Activated naive CD4-positive, alpha-beta T cell treated with Interleukin-2 at 50 U/mL for 16 hours (primary cell): ENCODE data around the gene PDLIM4.
A peak's percentile ranks its signal among the peaks of the same experiment; 100 is the strongest.

ENCODE experiments used
- DNase-seq: peaks from one replicate; pipeline ENCODE4 v3.0.0-alpha.2; 2020

PDLIM4 gene

GRCh38 chr5:132257131-132258101 is at the start of gene PDLIM4:
Gene PDLIM4, plus strand, starts transcription at chr5:132257696. Its CDS starts 39 bp downstream, at chr5:132257735.
- peak; percentile 1 for DNase-seq

- DNase-seq: no peak
These were observed 49.7 kb upstream of the PDLIM4 start for GRCh38 chr5:132207778-132208177.

- DNase-seq: no peak
These were observed 48.4 kb upstream of the PDLIM4 start for GRCh38 chr5:132209131-132209530.

- DNase-seq: no peak
These were observed 47.5 kb upstream of the PDLIM4 start for GRCh38 chr5:132209901-132210545.

DNA sequence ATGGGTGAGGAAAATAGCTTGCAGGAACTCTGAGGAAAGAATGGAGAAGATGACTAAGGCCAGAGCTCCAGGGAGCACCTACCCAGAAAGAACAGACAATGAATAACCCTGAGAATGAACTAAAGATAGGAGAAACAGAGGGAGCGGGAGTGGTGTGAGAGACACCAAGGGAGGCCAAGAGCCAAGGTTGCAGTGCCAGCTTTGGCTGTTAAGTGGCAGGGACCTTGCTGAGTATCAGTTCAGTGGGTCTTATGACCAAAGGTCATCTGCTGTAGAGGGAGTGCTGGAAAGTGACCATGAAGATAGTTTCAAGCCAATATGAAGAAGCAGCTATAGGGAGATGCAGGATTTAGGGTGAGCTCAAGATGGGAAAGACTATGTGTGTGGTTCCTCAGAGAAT is 46.6 kb upstream of the PDLIM4 start:
- DNase-seq: no peak

GRCh38 chr5:132211787-132212186 is 45.7 kb upstream of the PDLIM4 start:
- no peak for DNase-seq

GRCh38 chr5:132213666-132214065 is 43.8 kb upstream of the PDLIM4 start:
- DNase-seq: no peak

DNA sequence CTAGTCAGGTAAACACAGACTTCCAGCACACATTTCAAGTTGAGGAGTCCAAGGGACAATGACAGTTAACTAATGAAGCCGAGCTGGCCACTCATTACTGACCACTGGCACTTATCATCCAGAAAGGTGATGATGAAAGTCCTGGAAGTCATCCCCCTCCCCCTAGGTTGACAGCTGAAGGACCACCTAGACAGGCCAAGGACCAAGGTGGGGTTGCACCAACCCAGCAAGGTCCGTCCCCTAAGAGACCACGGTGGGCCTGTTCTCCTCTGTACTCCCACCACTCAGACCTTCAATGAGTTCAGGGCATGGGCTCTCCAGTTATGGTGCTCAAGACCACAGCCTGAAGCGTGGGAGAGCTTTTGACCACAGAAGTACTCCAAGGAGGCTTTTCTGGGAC is 43.0 kb upstream of the PDLIM4 start:
- DNase-seq: no peak

GRCh38 chr5:132215329-132215728 is 42.2 kb upstream of the PDLIM4 start:
- no peak for DNase-seq

- no peak for DNase-seq
These were observed 39.2 kb upstream of the PDLIM4 start for GRCh38 chr5:132218321-132218720.

DNA sequence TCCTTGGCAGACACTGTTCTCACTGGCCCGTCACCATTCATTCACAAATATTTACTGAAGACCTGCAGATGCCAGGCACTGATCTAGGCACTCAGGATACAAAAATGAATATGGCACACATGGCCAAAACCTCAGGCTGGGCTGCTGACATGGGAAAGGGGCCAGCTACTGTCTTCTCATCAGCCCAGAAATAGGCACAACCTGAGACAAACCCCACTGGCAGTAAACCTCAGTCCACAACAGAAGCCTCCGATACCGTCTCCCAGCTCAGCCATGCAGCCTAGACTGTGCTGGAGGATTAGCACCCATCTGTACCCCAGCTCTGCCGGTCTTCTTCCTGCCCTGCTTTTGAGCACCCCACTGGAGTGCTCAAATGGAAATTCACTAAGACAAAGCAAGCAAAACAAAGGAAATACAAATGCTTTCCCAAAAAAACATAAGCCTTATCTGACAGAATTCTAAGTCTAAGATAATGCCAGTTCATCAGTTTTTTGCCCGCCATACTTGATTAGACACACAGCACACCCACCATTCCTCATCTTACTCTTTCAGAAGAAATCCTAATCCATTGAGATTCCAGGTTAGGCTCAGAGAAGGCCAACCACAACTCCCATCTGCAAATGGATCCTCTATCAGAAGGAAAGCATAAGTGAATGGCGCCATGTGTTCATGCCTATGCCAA is 38.1 kb upstream of the PDLIM4 start:
- no peak for DNase-seq

- DNase-seq: no peak
These were observed 37.5 kb upstream of the PDLIM4 start for GRCh38 chr5:132219981-132220380.

DNA sequence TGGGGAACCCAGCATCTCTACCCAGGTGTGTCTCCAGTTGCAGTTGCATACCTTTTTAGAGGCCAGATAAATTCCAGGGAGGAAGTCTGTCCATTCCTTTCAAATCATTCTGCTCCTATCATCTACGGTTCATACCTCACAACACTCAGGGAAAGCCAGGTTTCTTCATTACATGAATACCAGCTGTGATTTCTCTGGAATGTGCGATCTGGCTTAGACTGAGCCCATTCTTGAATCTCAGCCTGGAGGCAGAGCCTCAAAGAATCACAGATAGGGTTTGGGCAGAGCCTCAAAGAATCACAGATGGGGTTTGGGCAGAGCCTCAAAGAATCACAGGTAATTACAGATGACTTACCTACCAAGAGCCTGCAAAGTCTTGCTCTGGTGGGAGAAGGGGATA is 37.0 kb upstream of the PDLIM4 start:
- no peak for DNase-seq

- DNase-seq: no peak
These were observed 35.5 kb upstream of the PDLIM4 start for GRCh38 chr5:132221781-132222648.

GRCh38 chr5:132222649-132223038 is 34.9 kb upstream of the PDLIM4 start:
- DNase-seq: no peak

DNA sequence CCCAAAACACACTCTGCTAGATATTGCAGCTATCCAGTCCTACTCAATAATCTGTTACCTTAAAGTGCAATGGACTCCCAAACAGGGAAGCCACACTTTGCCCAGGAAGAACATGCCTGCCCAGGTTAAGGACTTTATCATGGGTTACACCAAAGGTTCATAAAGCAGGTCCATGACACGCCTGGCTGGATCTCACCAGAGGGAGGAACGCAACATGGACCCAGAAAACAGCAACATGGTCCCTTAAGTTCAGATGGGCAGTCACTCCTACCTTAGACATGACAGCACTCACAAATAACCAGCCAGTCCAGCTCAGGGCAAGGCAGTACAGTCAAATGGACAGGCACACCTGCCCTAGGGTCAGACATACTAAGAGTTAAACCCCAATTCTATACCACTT is 33.6 kb upstream of the PDLIM4 start:
- no peak for DNase-seq

DNA sequence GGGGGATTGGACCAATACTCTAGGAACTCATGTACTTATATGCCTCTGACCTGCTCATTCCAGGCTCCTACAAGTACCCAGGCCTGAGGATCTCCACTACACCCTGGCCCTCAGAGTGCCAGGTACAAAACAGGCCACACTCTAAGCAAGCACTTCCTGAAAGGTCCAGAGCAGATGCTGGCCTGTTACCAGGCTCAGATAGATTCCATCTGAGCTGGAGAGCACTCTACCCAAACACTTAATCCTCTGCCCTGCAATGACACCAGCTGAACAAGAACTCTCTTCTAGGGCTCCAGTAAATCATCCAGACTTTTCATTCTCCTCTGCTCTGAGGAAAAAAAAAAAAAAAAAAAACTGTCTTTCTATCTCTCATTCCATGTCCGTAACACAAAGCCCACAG is 32.8 kb upstream of the PDLIM4 start:
- no peak for DNase-seq

GRCh38 chr5:132225165-132226032 is 32.1 kb upstream of the PDLIM4 start:
- peak; percentile 11 for DNase-seq

- no peak for DNase-seq
These were observed 30.8 kb upstream of the PDLIM4 start for GRCh38 chr5:132226516-132227234.

GRCh38 chr5:132227235-132227484 is 30.3 kb upstream of the PDLIM4 start:
- DNase-seq: no peak
